SK-N-SH treated with all-trans-retinoic acid at 6 μM for 48 hours (cell line): ENCODE measurements around the gene LRRC75A.

Experiments
- ARNTL ChIP-seq: fragments of 450-650 bp; formaldehyde crosslinking; IDR thresholded peaks from 2 replicates; pipeline ENCODE4 v1.5.0; 2020; ENCODE audit warnings: low read depth, mild to moderate bottlenecking, moderate library complexity, borderline replicate concordance
- ISL1 ChIP-seq: fragments of 250-450 bp; sonication (Bioruptor Pico); IDR thresholded peaks from 2 replicates; pipeline ENCODE4 v2.1.2; 2022; ENCODE audit warnings: mild to moderate bottlenecking, moderate library complexity
- SNAI2 ChIP-seq: fragments of 250-450 bp; sonication (Bioruptor Pico); IDR thresholded peaks from 2 replicates; pipeline ENCODE4 v1.5.0; 2020; ENCODE audit warnings: mild to moderate bottlenecking, moderate library complexity
- TCF4 ChIP-seq: fragments of 250-450 bp; sonication (Bioruptor Pico); IDR thresholded peaks from 2 replicates; pipeline ENCODE4 v1.8.0; 2021; ENCODE audit warnings: mild to moderate bottlenecking, moderate library complexity, borderline replicate concordance
- ZNF565 ChIP-seq: fragments of 450-650 bp; formaldehyde crosslinking; conservative IDR thresholded peaks from 2 replicates; pipeline ENCODE4 v1.5.0; 2020; ENCODE audit warnings: low read depth, mild to moderate bottlenecking, moderate library complexity
- TF ChIP-seq, protein P1 (sequence below): fragments of 250-450 bp; sonication (Bioruptor Pico); IDR thresholded peaks from 2 replicates; pipeline ENCODE4 v1.5.1; 2021; ENCODE audit warnings: mild to moderate bottlenecking, moderate library complexity

- TF ChIP-seq ISL1 (CRISPR knock-in tag): no peak
- no peak for TF ChIP-seq ZNF565 (CRISPR knock-in tag)
- no peak for TF ChIP-seq SNAI2 (CRISPR knock-in tag)
- TF ChIP-seq TCF4 (CRISPR knock-in tag): no peak
- TF ChIP-seq ARNTL: no peak
- TF ChIP-seq, protein P1, sequence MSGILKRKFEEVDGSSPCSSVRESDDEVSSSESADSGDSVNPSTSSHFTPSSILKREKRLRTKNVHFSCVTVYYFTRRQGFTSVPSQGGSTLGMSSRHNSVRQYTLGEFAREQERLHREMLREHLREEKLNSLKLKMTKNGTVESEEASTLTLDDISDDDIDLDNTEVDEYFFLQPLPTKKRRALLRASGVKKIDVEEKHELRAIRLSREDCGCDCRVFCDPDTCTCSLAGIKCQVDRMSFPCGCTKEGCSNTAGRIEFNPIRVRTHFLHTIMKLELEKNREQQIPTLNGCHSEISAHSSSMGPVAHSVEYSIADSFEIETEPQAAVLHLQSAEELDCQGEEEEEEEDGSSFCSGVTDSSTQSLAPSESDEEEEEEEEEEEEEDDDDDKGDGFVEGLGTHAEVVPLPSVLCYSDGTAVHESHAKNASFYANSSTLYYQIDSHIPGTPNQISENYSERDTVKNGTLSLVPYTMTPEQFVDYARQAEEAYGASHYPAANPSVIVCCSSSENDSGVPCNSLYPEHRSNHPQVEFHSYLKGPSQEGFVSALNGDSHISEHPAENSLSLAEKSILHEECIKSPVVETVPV (CRISPR knock-in tag): no peak
Measured at GRCh38 chr17:16491131-16491702, 776 bp downstream of the LRRC75A start.
